DMS53 treated with DMSO at 0.1 percent for 48 hours (cell line): ENCODE results near the gene OR10G4.
"Not testable (repeated sequence)": the region's sequence is repeated elsewhere in the genome, so short reads cannot be mapped to it uniquely, and the experiment has no call there.

Experiments
- DNase-seq: peaks from one replicate; lab custom pipeline; 2025; ENCODE audit not compliant: unreplicated experiment; lab: John Stamatoyannopoulos, UW

The OR10G4 gene

GRCh38 chr11:124012697-124013096 lies at the start of gene OR10G4:
OR10G4 (plus strand) TSS chr11:124012997; CDS start chr11:124015575, 2,578 bp downstream.
- DNase-seq = no peak

GRCh38 chr11:123973816-123974215 lies 39.0 kb upstream of the OR10G4 start:
- no peak for DNase-seq

- no peak for DNase-seq
Measured at GRCh38 chr11:123976770-123977560, 35.8 kb upstream of the OR10G4 start.

GRCh38 chr11:123977731-123978347 lies 35.0 kb upstream of the OR10G4 start, which contains the start of gene OR10S1:
OR10S1 (minus strand) TSS chr11:123977781; CDS start chr11:123977664, 117 bp downstream.
- DNase-seq = peak; percentile 21

- DNase-seq = no peak
Measured at GRCh38 chr11:123979311-123979710, 33.5 kb upstream of the OR10G4 start.

GRCh38 chr11:123995119-123995518 lies 17.7 kb upstream of the OR10G4 start, which contains the start of gene OR10G6:
OR10G6 (minus strand) TSS chr11:123995161; CDS start chr11:123995161, 0 bp downstream.
- DNase-seq = no peak

GRCh38 chr11:124015837-124016236 lies 3.0 kb downstream of the OR10G4 start:
- DNase-seq = not testable (repeated sequence)

GRCh38 chr11:124026498-124026897 lies 13.7 kb downstream of the OR10G4 start, which contains the start of gene OR10G8:
OR10G8 (plus strand) TSS chr11:124026798; CDS start chr11:124029623, 2,825 bp downstream.
- no peak for DNase-seq

GRCh38 chr11:124036666-124037065 lies 23.9 kb downstream of the OR10G4 start:
- DNase-seq = no peak

- DNase-seq = no peak
Measured at GRCh38 chr11:124039557-124039956, 26.8 kb downstream of the OR10G4 start.

- peak; percentile 1 for DNase-seq
Measured at GRCh38 chr11:124041254-124041653, 28.5 kb downstream of the OR10G4 start, which contains the start of gene OR10G7. OR10G7 (minus strand) TSS chr11:124041325; CDS start chr11:124039001, 2,324 bp downstream.

GRCh38 chr11:124043420-124043819 lies 30.6 kb downstream of the OR10G4 start:
- no peak for DNase-seq

- no peak for DNase-seq
Measured at GRCh38 chr11:124050748-124051147, 38.0 kb downstream of the OR10G4 start.

GRCh38 chr11:124052966-124053365 lies 40.2 kb downstream of the OR10G4 start:
- no peak for DNase-seq
